ENCODE results near the gene ZNRF1. TPM values are rescaled to one million over a fixed set of nuclear protein-coding genes. Genes with fewer than 3 reads are reported as not detected.

Gene ZNRF1
- total RNA-seq, 2 experiments from 2014 or later: 11.0 to 13.7 TPM

GRCh38 chr16:75053791-75054555, 55.1 kb downstream of the ZNRF1 start:
- no peaks in the 10 kb centered on the region for H3K27me3 Mint-ChIP-seq
- intact Hi-C loops (cut with micrococcal nuclease): no loop called here
- H3K36me3 Mint-ChIP-seq (ENCODE audit: low read depth): no peaks in the 10 kb centered on the region
- no peak for ATAC-seq
- H3K9me3 Mint-ChIP-seq: no peaks in the 10 kb centered on the region
- DNase-seq: no peak
- CTCF ChIA-PET: interaction anchor here (0.6 kb wide), 1 partner anchor 9 kb away, joined by 3 read pairs; no protein-coding TSS in a partner anchor
- H3K4me1 Mint-ChIP-seq (ENCODE audit: low read depth): peaks cover 4% of the 10 kb centered on the region
- H3K27ac Mint-ChIP-seq: no peak overlapping the region
- H3K4me3 Mint-ChIP-seq: no peak overlapping the region
- POLR2A ChIA-PET: interaction anchor here (1.3 kb wide), 1 partner anchor 55 kb away, joined by 3 read pairs; no protein-coding TSS in a partner anchor
- TF ChIP-seq, protein P1, sequence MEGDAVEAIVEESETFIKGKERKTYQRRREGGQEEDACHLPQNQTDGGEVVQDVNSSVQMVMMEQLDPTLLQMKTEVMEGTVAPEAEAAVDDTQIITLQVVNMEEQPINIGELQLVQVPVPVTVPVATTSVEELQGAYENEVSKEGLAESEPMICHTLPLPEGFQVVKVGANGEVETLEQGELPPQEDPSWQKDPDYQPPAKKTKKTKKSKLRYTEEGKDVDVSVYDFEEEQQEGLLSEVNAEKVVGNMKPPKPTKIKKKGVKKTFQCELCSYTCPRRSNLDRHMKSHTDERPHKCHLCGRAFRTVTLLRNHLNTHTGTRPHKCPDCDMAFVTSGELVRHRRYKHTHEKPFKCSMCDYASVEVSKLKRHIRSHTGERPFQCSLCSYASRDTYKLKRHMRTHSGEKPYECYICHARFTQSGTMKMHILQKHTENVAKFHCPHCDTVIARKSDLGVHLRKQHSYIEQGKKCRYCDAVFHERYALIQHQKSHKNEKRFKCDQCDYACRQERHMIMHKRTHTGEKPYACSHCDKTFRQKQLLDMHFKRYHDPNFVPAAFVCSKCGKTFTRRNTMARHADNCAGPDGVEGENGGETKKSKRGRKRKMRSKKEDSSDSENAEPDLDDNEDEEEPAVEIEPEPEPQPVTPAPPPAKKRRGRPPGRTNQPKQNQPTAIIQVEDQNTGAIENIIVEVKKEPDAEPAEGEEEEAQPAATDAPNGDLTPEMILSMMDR (IDR thresholded peaks at IDR 0.05): no peak

- ATAC-seq (no peak), DNase-seq (no peak)
- peaks cover 4% of the 10 kb centered on the region for H3K4me1 Mint-ChIP-seq (ENCODE audit: low read depth)
- ChIA-PET POLR2A (interaction anchor here (0.6 to 1.3 kb wide), 2 partner anchors 55 to 158 kb away, joined by 3 read pairs; no protein-coding TSS in a partner anchor), CTCF (interaction anchor here (0.6 kb wide), 1 partner anchor 8 kb away, joined by 3 read pairs; no protein-coding TSS in a partner anchor)
- no peaks in the 10 kb centered on the region for H3K27me3 Mint-ChIP-seq
- no peak overlapping the region for H3K27ac Mint-ChIP-seq
- TF ChIP-seq, protein P1 (IDR thresholded peaks at IDR 0.05): no peak
- H3K9me3 Mint-ChIP-seq: no peaks in the 10 kb centered on the region
- no peaks in the 10 kb centered on the region for H3K36me3 Mint-ChIP-seq (ENCODE audit: low read depth)
- intact Hi-C loops (cut with micrococcal nuclease): no loop called here
- H3K4me3 Mint-ChIP-seq: no peak overlapping the region
These were observed 55.7 kb downstream of the ZNRF1 start for GRCh38 chr16:75054556-75054947.

GRCh38 chr16:75058806-75059205, 60.0 kb downstream of the ZNRF1 start:
- DNase-seq (no peak), ATAC-seq (no peak)
- ChIA-PET CTCF (interaction anchor here (0.7 kb wide), 1 partner anchor 13 kb away, joined by 3 read pairs; no protein-coding TSS in a partner anchor), POLR2A (no interaction called here)
- TF ChIP-seq, protein P1 (IDR thresholded peaks at IDR 0.05): no peak
- Mint-ChIP-seq H3K36me3 (ENCODE audit: low read depth) (no peaks in the 10 kb centered on the region), H3K27me3 (peaks cover 2% of the 10 kb centered on the region), H3K27ac (no peak overlapping the region), H3K4me3 (no peak overlapping the region), H3K9me3 (no peaks in the 10 kb centered on the region), H3K4me1 (ENCODE audit: low read depth) (peaks cover 17% of the 10 kb centered on the region)
- intact Hi-C loops (cut with micrococcal nuclease): loop anchor here (5.0 kb wide), 1 partner anchor 38 kb away; no protein-coding TSS in a partner anchor

DNA sequence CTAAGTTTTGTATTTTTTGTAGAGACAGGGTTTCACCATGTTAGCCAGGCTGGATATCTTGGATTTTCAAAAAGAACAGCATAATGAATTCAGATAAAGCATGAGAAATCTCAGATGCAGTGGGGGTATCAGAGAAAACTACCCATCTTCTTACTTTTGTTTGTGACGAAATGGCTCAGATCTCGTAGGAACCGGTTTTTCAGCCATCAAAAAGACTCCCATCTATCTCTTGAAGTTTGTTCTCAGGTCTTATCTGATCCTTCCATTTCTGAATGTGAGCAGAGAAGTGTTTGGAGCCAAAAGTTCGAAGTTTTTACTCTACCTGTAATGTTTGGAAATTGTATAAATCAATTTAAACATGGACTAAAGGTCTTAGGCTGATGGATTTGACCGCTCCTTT, 60.6 kb downstream of the ZNRF1 start:
- Mint-ChIP-seq H3K27me3 (peaks cover 2% of the 10 kb centered on the region), H3K36me3 (ENCODE audit: low read depth) (no peaks in the 10 kb centered on the region), H3K4me3 (no peak overlapping the region), H3K27ac (no peak overlapping the region), H3K9me3 (no peaks in the 10 kb centered on the region), H3K4me1 (ENCODE audit: low read depth) (peaks cover 18% of the 10 kb centered on the region)
- CTCF ChIA-PET: interaction anchor here (0.7 kb wide), 1 partner anchor 14 kb away, joined by 3 read pairs; no protein-coding TSS in a partner anchor
- intact Hi-C loops (cut with micrococcal nuclease): loop anchor here (5.0 kb wide), 1 partner anchor 38 kb away; no protein-coding TSS in a partner anchor
- ATAC-seq (no peak), DNase-seq (no peak)
- POLR2A ChIA-PET: no interaction called here
- TF ChIP-seq, protein P1 (IDR thresholded peaks at IDR 0.05): no peak

GRCh38 chr16:75060723-75061122, 61.9 kb downstream of the ZNRF1 start:
- Mint-ChIP-seq H3K4me1 (ENCODE audit: low read depth) (peaks cover 29% of the 10 kb centered on the region), H3K27ac (no peak overlapping the region), H3K36me3 (ENCODE audit: low read depth) (no peaks in the 10 kb centered on the region), H3K27me3 (peaks cover 2% of the 10 kb centered on the region), H3K9me3 (no peaks in the 10 kb centered on the region), H3K4me3 (no peak overlapping the region)
- ATAC-seq: no peak
- intact Hi-C loops (cut with micrococcal nuclease): no loop called here
- ChIA-PET CTCF (no interaction called here), POLR2A (interaction anchor here (0.9 kb wide), 1 partner anchor 43 kb away, joined by 3 read pairs; no protein-coding TSS in a partner anchor)
- no peak for DNase-seq
- TF ChIP-seq, protein P1 (IDR thresholded peaks at IDR 0.05): no peak
